ENCODE data around the gene MICU1. TPM values are rescaled to one million over a fixed set of nuclear protein-coding genes. Genes with fewer than 3 reads are reported as not detected.

Gene MICU1
- total RNA-seq, 2 donors from 2014 or later = 48.9 to 54.1 TPM

Other genes starting within 250 kb of the MICU1 start
- gene MCU, start 66.1 kb upstream of the MICU1 start, total RNA-seq = 100 to 1,000 TPM in 1 of 2 donors, 10 to 100 TPM in 1; 84.6 to 106 TPM

Data from left colon (tissue), 2 donors.